Measurements from ENCODE around the gene SSTR4.

DNA sequence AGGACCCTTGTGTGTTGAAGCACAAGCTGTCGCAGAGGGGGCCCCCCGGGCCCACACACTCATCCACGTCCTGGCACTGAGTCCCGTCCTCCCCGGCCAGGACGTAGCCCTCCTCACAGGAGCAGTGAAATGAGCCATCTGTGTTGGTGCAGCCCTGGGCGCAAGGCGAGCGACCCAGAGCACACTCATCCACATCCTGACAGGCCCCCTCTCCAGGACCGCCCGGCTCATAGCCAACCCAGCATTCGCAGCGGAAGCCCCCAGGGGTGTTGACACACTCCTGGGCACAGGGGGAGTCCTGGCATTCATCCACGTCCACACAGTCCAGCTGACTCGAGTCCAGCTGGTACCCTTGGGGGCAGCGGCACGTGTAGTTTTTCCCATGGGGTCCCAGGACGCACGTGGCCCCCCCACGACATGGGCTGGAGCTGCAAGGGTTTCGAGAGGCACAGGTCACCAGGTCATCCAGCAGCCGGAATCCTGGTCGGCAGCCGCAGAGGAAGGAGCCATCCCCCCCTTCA, 49.8 kb downstream of the SSTR4 start:
- TF ChIP-seq, protein P1, sequence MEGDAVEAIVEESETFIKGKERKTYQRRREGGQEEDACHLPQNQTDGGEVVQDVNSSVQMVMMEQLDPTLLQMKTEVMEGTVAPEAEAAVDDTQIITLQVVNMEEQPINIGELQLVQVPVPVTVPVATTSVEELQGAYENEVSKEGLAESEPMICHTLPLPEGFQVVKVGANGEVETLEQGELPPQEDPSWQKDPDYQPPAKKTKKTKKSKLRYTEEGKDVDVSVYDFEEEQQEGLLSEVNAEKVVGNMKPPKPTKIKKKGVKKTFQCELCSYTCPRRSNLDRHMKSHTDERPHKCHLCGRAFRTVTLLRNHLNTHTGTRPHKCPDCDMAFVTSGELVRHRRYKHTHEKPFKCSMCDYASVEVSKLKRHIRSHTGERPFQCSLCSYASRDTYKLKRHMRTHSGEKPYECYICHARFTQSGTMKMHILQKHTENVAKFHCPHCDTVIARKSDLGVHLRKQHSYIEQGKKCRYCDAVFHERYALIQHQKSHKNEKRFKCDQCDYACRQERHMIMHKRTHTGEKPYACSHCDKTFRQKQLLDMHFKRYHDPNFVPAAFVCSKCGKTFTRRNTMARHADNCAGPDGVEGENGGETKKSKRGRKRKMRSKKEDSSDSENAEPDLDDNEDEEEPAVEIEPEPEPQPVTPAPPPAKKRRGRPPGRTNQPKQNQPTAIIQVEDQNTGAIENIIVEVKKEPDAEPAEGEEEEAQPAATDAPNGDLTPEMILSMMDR (IDR thresholded peaks at IDR 0.05): no peak
- TF ChIP-seq POLR2A (IDR thresholded peaks at IDR 0.05): no peak

All from Peyer's patch (tissue), 4 donors.